Neural cell (in vitro differentiated cells): ENCODE results near the gene LINC00237. TPM values are rescaled to one million over a fixed set of nuclear protein-coding genes. Genes with fewer than 3 reads are reported as not detected.
A peak's percentile ranks its signal among the peaks of the same experiment; 100 is the strongest.

Experiments used
- H2AFZ ChIP-seq: fragments of 200-600, 300-800 bp; sonication (generic), shearing (Covaris generic); 2 replicates; pipeline ENCODE4 v1.6.0; 2014; ENCODE audit warnings: low read depth, mild to moderate bottlenecking, antibody characterized with exemption, low read length, moderate library complexity
- H3F3A ChIP-seq: fragments of 200-600 bp; shearing (Covaris generic); 2 replicates; pipeline ENCODE4 v1.6.1; 2016; ENCODE audit warnings: mild to moderate bottlenecking, moderate library complexity, mixed read lengths, antibody characterized with exemption, low read length; ENCODE audit not compliant: insufficient read depth, poor library complexity, severe bottlenecking
- H3K27ac ChIP-seq: fragments of 200-600, 300-800 bp; sonication (generic), shearing (Covaris generic); 2 replicates; pipeline ENCODE4 v1.5.1; 2014; ENCODE audit warnings: mild to moderate bottlenecking, low read length, moderate library complexity
- H3K27me3 ChIP-seq: fragments of 300-800, 200-600 bp; sonication (generic), shearing (Covaris generic); 2 replicates; pipeline ENCODE4 v1.6.0; 2014; ENCODE audit warnings: mild to moderate bottlenecking, low read depth, low read length, moderate library complexity; ENCODE audit not compliant: insufficient read depth
- H3K36me3 ChIP-seq: fragments of 300-800, 200-600 bp; sonication (generic), shearing (Covaris generic); 2 replicates; pipeline ENCODE4 v1.5.1; 2014; ENCODE audit warnings: mild to moderate bottlenecking, antibody characterized with exemption, low read length, moderate library complexity; ENCODE audit not compliant: insufficient read depth
- H3K4me2 ChIP-seq: fragments of 300-800, 200-600 bp; sonication (generic), shearing (Covaris generic); 2 replicates; pipeline ENCODE4 v1.6.0; 2014; ENCODE audit warnings: mild to moderate bottlenecking, low read length
- H3K4me3 ChIP-seq: fragments of 300-800, 200-600 bp; sonication (generic), shearing (Covaris generic); 2 replicates; pipeline ENCODE4 v1.5.1; 2014; ENCODE audit warnings: mild to moderate bottlenecking, low read length, moderate library complexity
- H3K79me2 ChIP-seq: fragments of 200-600 bp; shearing (Covaris generic); replicated peaks from 2 replicates; pipeline ENCODE4 v1.6.0; 2014; ENCODE audit warnings: mild to moderate bottlenecking, low read length, moderate library complexity; ENCODE audit not compliant: insufficient read depth
- H3K9ac ChIP-seq: fragments of 300-800, 200-600 bp; sonication (generic), shearing (Covaris generic); 2 replicates; pipeline ENCODE4 v1.6.1; 2016; ENCODE audit warnings: mild to moderate bottlenecking, low read length, mixed read lengths
- H3K9me2 ChIP-seq: fragments of 200-600 bp; shearing (Covaris generic); 2 replicates; pipeline ENCODE4 v1.6.1; 2016; ENCODE audit warnings: mild to moderate bottlenecking, low read length, mixed read lengths; ENCODE audit not compliant: insufficient read depth
- H3K9me3 ChIP-seq: fragments of 200-600, 300-800 bp; sonication (generic), shearing (Covaris generic); 2 replicates; pipeline ENCODE4 v1.6.1; 2016; ENCODE audit warnings: mild to moderate bottlenecking, mixed run types, low read length, moderate library complexity, mixed read lengths
- H4K20me1 ChIP-seq: fragments of 200-600 bp; shearing (Covaris generic); 2 replicates; pipeline ENCODE4 v1.6.1; 2016; ENCODE audit warnings: mild to moderate bottlenecking, mixed run types; ENCODE audit not compliant: insufficient read depth
- CTCF ChIP-seq: fragments of 450-650 bp; IDR thresholded peaks from 2 replicates; pipeline ENCODE4 v1.5.1; 2014; ENCODE audit warnings: antibody characterized with exemption, mild to moderate bottlenecking, moderate library complexity; ENCODE audit not compliant: poor library complexity, severe bottlenecking
- EP300 ChIP-seq: fragments of 450-650 bp; conservative IDR thresholded peaks from 2 replicates; pipeline ENCODE4 v1.6.1; 2014; ENCODE audit warnings: antibody characterized with exemption, mild to moderate bottlenecking, moderate library complexity; ENCODE audit not compliant: poor library complexity, severe bottlenecking
- EZH2 ChIP-seq: fragments of 200-600, 300-800 bp; shearing (Covaris generic), sonication (generic); IDR thresholded peaks from 2 replicates; pipeline ENCODE4 v1.6.1; 2014; ENCODE audit warnings: antibody characterized with exemption, low read length, borderline replicate concordance, mild to moderate bottlenecking; ENCODE audit not compliant: insufficient read depth, poor library complexity, severe bottlenecking
- MXI1 ChIP-seq: fragments of 450-650 bp; conservative IDR thresholded peaks from 2 replicates; pipeline ENCODE4 v1.6.1; 2014; ENCODE audit warnings: antibody characterized with exemption, mild to moderate bottlenecking; ENCODE audit not compliant: poor library complexity, severe bottlenecking
- POLR2AphosphoS5 ChIP-seq: IDR thresholded peaks from 2 replicates; pipeline ENCODE4 v1.6.1; 2012
- RAD21 ChIP-seq: fragments of 450-650 bp; conservative IDR thresholded peaks from 2 replicates; pipeline ENCODE4 v1.6.1; 2014; ENCODE audit warnings: antibody characterized with exemption, mild to moderate bottlenecking, moderate library complexity
- REST ChIP-seq: IDR thresholded peaks from 2 replicates; pipeline ENCODE4 v1.6.1; 2012; ENCODE audit warnings: borderline replicate concordance
- SMC3 ChIP-seq: fragments of 450-650 bp; conservative IDR thresholded peaks from 2 replicates; pipeline ENCODE4 v1.6.1; 2014; ENCODE audit warnings: antibody characterized with exemption, mild to moderate bottlenecking, moderate library complexity; ENCODE audit not compliant: poor library complexity
- TAF1 ChIP-seq: IDR thresholded peaks from 2 replicates; pipeline ENCODE4 v1.6.1; 2012; ENCODE audit warnings: low read depth
- polyA plus RNA-seq: library from polyadenylated mRNA; depleted of rRNA; stranded (reverse); fragments of >200 nt; gene quantifications from 2 replicates; pipeline ENCODE4 v1.2.3, GENCODE V29; 2014

Gene LINC00237
- polyA plus RNA-seq, 1 donor from 2014 or later = not detected

GRCh38 chr20:21104466-21104761 is 1.7 kb downstream of the LINC00237 start:
- no peak overlapping the region for H3K27ac ChIP-seq
- H3K9ac ChIP-seq = no peak overlapping the region
- no peaks in the 10 kb centered on the region for H3K9me3 ChIP-seq
- no peaks in the 10 kb centered on the region for H3K79me2 ChIP-seq
- H3K9me2 ChIP-seq = no peaks in the 10 kb centered on the region
- H3F3A ChIP-seq = peaks cover 4% of the 10 kb centered on the region
- H4K20me1 ChIP-seq = no peaks in the 10 kb centered on the region
- no peak overlapping the region for H3K4me3 ChIP-seq
- TF ChIP-seq REST (no peak), SMC3 (no peak), RAD21 (no peak), MXI1 (no peak), CTCF (no peak), POLR2AphosphoS5 (no peak), EZH2 (no peak), EP300 (no peak), TAF1 (no peak)
- H3K4me2 ChIP-seq = no peak overlapping the region
- peaks cover 100% of the 10 kb centered on the region for H3K27me3 ChIP-seq
- no peaks in the 10 kb centered on the region for H3K36me3 ChIP-seq
- H2AFZ ChIP-seq = no peak overlapping the region

- no peak overlapping the region for H3K27ac ChIP-seq
Observed at GRCh38 chr20:21103582-21104465, 2.3 kb downstream of the LINC00237 start.

More at GRCh38 chr20:21103582-21104465, 2.3 kb downstream of the LINC00237 start:
- H4K20me1 ChIP-seq = no peaks in the 10 kb centered on the region
- H3K9ac ChIP-seq = no peak overlapping the region
- H3F3A ChIP-seq = peaks cover 4% of the 10 kb centered on the region
- TF ChIP-seq RAD21 (no peak), EZH2 (peak; percentile 83)
- H3K9me3 ChIP-seq = no peaks in the 10 kb centered on the region
- no peaks in the 10 kb centered on the region for H3K79me2 ChIP-seq
- no peaks in the 10 kb centered on the region for H3K9me2 ChIP-seq
- peaks cover 100% of the 10 kb centered on the region for H3K27me3 ChIP-seq
- H3K36me3 ChIP-seq = no peaks in the 10 kb centered on the region
- no peak overlapping the region for H2AFZ ChIP-seq
- no peak overlapping the region for H3K4me3 ChIP-seq
- H3K4me2 ChIP-seq = no peak overlapping the region
